ENCODE measurements around the gene SMYD3. TPM values are rescaled to one million over a fixed set of nuclear protein-coding genes. Genes with fewer than 3 reads are reported as not detected.

The SMYD3 gene
- total and polyA plus RNA-seq, 2 donors (not counting 3 experiments of a cell fraction or from before 2014, with no cell fraction given) = 16.0 to 32.1 TPM

DNA sequence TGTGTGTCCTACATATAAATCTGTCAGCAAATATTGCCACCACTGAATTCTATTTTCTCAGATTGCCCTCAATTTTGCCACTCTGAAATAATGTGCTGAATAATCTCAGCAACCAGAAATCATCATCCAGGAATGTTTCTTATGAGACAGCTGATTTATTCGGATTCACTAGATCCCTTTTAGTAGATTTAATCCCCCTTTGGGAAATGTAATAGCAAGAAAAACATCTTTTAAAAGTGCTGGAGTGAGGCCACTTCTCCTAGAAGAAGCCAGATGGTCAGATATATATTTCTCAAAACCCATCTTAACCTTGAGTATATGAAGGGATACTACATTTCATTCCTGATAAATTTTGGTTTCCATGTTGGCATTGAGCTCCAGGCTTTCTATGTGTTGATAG lies 327.7 kb downstream of the SMYD3 start:
- no peak for FAIRE-seq
- intact Hi-C loops (cut with micrococcal nuclease) (no loop called here), dilution Hi-C loops (cut with MboI; ENCODE audit: extremely low pct_ligation_motif_present, low sequenced_read_pairs) (no loop called here)
- DNase-seq (ENCODE audit: low read depth, low spot score) = no peak
- no peak for TF ChIP-seq JUN (IDR thresholded peaks at IDR 0.05; ENCODE audit: borderline replicate concordance, insufficient read depth, insufficient read length, low read depth)
- no peak for TF ChIP-seq EZH2 (IDR thresholded peaks at IDR 0.05; ENCODE audit: borderline replicate concordance, low read depth, low read length, severe bottlenecking)
- no peak for TF ChIP-seq MYC (IDR thresholded peaks at IDR 0.05; ENCODE audit: low read depth, low read length)
- TF ChIP-seq GATA2 (IDR thresholded peaks at IDR 0.05; ENCODE audit: insufficient read depth, insufficient read length, low read depth, low read length) = no peak
- TF ChIP-seq, protein P1, sequence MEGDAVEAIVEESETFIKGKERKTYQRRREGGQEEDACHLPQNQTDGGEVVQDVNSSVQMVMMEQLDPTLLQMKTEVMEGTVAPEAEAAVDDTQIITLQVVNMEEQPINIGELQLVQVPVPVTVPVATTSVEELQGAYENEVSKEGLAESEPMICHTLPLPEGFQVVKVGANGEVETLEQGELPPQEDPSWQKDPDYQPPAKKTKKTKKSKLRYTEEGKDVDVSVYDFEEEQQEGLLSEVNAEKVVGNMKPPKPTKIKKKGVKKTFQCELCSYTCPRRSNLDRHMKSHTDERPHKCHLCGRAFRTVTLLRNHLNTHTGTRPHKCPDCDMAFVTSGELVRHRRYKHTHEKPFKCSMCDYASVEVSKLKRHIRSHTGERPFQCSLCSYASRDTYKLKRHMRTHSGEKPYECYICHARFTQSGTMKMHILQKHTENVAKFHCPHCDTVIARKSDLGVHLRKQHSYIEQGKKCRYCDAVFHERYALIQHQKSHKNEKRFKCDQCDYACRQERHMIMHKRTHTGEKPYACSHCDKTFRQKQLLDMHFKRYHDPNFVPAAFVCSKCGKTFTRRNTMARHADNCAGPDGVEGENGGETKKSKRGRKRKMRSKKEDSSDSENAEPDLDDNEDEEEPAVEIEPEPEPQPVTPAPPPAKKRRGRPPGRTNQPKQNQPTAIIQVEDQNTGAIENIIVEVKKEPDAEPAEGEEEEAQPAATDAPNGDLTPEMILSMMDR (IDR thresholded peaks at IDR 0.05; ENCODE audit: extremely low read depth in 1 of 2, insufficient read depth in 1 of 2, low read depth in 1 of 2, low read length in 2 of 2) = no peak
- TF ChIP-seq, protein P2, sequence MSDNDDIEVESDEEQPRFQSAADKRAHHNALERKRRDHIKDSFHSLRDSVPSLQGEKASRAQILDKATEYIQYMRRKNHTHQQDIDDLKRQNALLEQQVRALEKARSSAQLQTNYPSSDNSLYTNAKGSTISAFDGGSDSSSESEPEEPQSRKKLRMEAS (IDR thresholded peaks at IDR 0.05; ENCODE audit: insufficient read depth, insufficient read length) = no peak
- Histone ChIP-seq H3K27me3 (ENCODE audit: control insufficient read depth in 2 of 2, insufficient read depth in 2 of 2, low read length in 2 of 2) (no peaks in the 10 kb centered on the region), H4K20me1 (replicated peaks; ENCODE audit: control insufficient read depth, extremely low read depth, insufficient read depth, low read length) (no peaks in the 10 kb centered on the region), H3K9ac (replicated peaks; ENCODE audit: extremely low read depth, insufficient read depth, low read length) (no peak overlapping the region), H2AFZ (ENCODE audit: low read depth, low read length) (no peak overlapping the region), H3K9me1 (replicated peaks; ENCODE audit: control insufficient read depth, extremely low read depth, insufficient read depth, low read length) (no peaks in the 10 kb centered on the region), H3K36me3 (ENCODE audit: control insufficient read depth in 2 of 2, extremely low read depth in 1 of 2, insufficient read depth in 2 of 2, low read length in 2 of 2) (no peaks in the 10 kb centered on the region), H3K4me3 (replicated peaks in 1 of 3; ENCODE audit: insufficient read depth in 1 of 3, low read depth in 1 of 3, low read length in 3 of 3) (no peak overlapping the region), H3K4me2 (ENCODE audit: insufficient read depth, low read length) (no peak overlapping the region), H3K9me3 (replicated peaks; ENCODE audit: control insufficient read depth, insufficient read depth, low read length) (no peaks in the 10 kb centered on the region), H3K27ac (ENCODE audit: insufficient read depth, low read depth, low read length) (no peak overlapping the region), H3K4me1 (ENCODE audit: control insufficient read depth, extremely low read depth, insufficient read depth, low read length) (peaks cover 5% of the 10 kb centered on the region), H3K79me2 (ENCODE audit: control insufficient read depth, insufficient read depth, low read length) (no peaks in the 10 kb centered on the region)
- CTCF ChIA-PET = no interaction called here
- POLR2A ChIA-PET = no interaction called here
- BruUV-seq (replicated peaks) = no TSS peak
